ENCODE data around the gene HEYL. TPM values are rescaled to one million over a fixed set of nuclear protein-coding genes. Genes with fewer than 3 reads are reported as not detected.

The HEYL gene
- total and polyA plus RNA-seq, 9 of the 15 experiments (the other 6 are each of a cell fraction or from before 2014, with no cell fraction given), result 0.13 to 0.89 (median 0.25) TPM

- no peak for TF ChIP-seq CHD2 (IDR thresholded peaks at IDR 0.05; ENCODE audit: low read depth, low read length)
- no peak; the same call in 1 of the 2 replicates for TF ChIP-seq POLR2AphosphoS2 (IDR thresholded peaks at IDR 0.05; ENCODE audit: low read length)
- peak; percentile 34; the same call in 1 of the 2 replicates for TF ChIP-seq E2F3 (CRISPR knock-in tag; IDR thresholded peaks at IDR 0.05)
- no peak for TF ChIP-seq TAF15 (IDR thresholded peaks at IDR 0.05; ENCODE audit: low read depth, low read length)
- no peak for TF ChIP-seq EZH2 (IDR thresholded peaks at IDR 0.05; ENCODE audit: borderline replicate concordance, low read depth, low read length)
- TF ChIP-seq POLR2B (IDR thresholded peaks at IDR 0.05; ENCODE audit: low read depth, partially characterized antibody), result no peak
- TF ChIP-seq CHD1 (IDR thresholded peaks at IDR 0.05; ENCODE audit: low read length), result peak; percentile 79
- peak; percentile 63 for TF ChIP-seq CREB1 (IDR thresholded peaks at IDR 0.05)
- TF ChIP-seq CREB1 (CRISPR knock-in tag; IDR thresholded peaks at IDR 0.05), result peak; percentile 76; the same call in 1 of the 2 replicates
- TF ChIP-seq FUS (optimal IDR thresholded peaks at IDR 0.05; ENCODE audit: low read depth, low read length), result no peak
- 0 out of 2 replicates have a peak, but pooled peaks have one; percentile 34 for TF ChIP-seq ZBTB49 (CRISPR knock-in tag; IDR thresholded peaks at IDR 0.05; ENCODE audit: borderline replicate concordance)
- TF ChIP-seq, protein P1, sequence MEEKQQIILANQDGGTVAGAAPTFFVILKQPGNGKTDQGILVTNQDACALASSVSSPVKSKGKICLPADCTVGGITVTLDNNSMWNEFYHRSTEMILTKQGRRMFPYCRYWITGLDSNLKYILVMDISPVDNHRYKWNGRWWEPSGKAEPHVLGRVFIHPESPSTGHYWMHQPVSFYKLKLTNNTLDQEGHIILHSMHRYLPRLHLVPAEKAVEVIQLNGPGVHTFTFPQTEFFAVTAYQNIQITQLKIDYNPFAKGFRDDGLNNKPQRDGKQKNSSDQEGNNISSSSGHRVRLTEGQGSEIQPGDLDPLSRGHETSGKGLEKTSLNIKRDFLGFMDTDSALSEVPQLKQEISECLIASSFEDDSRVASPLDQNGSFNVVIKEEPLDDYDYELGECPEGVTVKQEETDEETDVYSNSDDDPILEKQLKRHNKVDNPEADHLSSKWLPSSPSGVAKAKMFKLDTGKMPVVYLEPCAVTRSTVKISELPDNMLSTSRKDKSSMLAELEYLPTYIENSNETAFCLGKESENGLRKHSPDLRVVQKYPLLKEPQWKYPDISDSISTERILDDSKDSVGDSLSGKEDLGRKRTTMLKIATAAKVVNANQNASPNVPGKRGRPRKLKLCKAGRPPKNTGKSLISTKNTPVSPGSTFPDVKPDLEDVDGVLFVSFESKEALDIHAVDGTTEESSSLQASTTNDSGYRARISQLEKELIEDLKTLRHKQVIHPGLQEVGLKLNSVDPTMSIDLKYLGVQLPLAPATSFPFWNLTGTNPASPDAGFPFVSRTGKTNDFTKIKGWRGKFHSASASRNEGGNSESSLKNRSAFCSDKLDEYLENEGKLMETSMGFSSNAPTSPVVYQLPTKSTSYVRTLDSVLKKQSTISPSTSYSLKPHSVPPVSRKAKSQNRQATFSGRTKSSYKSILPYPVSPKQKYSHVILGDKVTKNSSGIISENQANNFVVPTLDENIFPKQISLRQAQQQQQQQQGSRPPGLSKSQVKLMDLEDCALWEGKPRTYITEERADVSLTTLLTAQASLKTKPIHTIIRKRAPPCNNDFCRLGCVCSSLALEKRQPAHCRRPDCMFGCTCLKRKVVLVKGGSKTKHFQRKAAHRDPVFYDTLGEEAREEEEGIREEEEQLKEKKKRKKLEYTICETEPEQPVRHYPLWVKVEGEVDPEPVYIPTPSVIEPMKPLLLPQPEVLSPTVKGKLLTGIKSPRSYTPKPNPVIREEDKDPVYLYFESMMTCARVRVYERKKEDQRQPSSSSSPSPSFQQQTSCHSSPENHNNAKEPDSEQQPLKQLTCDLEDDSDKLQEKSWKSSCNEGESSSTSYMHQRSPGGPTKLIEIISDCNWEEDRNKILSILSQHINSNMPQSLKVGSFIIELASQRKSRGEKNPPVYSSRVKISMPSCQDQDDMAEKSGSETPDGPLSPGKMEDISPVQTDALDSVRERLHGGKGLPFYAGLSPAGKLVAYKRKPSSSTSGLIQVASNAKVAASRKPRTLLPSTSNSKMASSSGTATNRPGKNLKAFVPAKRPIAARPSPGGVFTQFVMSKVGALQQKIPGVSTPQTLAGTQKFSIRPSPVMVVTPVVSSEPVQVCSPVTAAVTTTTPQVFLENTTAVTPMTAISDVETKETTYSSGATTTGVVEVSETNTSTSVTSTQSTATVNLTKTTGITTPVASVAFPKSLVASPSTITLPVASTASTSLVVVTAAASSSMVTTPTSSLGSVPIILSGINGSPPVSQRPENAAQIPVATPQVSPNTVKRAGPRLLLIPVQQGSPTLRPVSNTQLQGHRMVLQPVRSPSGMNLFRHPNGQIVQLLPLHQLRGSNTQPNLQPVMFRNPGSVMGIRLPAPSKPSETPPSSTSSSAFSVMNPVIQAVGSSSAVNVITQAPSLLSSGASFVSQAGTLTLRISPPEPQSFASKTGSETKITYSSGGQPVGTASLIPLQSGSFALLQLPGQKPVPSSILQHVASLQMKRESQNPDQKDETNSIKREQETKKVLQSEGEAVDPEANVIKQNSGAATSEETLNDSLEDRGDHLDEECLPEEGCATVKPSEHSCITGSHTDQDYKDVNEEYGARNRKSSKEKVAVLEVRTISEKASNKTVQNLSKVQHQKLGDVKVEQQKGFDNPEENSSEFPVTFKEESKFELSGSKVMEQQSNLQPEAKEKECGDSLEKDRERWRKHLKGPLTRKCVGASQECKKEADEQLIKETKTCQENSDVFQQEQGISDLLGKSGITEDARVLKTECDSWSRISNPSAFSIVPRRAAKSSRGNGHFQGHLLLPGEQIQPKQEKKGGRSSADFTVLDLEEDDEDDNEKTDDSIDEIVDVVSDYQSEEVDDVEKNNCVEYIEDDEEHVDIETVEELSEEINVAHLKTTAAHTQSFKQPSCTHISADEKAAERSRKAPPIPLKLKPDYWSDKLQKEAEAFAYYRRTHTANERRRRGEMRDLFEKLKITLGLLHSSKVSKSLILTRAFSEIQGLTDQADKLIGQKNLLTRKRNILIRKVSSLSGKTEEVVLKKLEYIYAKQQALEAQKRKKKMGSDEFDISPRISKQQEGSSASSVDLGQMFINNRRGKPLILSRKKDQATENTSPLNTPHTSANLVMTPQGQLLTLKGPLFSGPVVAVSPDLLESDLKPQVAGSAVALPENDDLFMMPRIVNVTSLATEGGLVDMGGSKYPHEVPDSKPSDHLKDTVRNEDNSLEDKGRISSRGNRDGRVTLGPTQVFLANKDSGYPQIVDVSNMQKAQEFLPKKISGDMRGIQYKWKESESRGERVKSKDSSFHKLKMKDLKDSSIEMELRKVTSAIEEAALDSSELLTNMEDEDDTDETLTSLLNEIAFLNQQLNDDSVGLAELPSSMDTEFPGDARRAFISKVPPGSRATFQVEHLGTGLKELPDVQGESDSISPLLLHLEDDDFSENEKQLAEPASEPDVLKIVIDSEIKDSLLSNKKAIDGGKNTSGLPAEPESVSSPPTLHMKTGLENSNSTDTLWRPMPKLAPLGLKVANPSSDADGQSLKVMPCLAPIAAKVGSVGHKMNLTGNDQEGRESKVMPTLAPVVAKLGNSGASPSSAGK (IDR thresholded peaks at IDR 0.05), result peak; percentile 47
- TF ChIP-seq DLX4 (CRISPR knock-in tag; IDR thresholded peaks at IDR 0.05), result no peak
Measured at GRCh38 chr1:39575191-39576015, 64.0 kb downstream of the HEYL start (continued).

All from K562 (cell line).